ENCODE measurements around the gene LPIN3. TPM values are rescaled to one million over a fixed set of nuclear protein-coding genes. Genes with fewer than 3 reads are reported as not detected.

The LPIN3 gene
- total and polyA plus RNA-seq, 4 donors: 2.7 to 6.0 (median 4.2) TPM

DNA sequence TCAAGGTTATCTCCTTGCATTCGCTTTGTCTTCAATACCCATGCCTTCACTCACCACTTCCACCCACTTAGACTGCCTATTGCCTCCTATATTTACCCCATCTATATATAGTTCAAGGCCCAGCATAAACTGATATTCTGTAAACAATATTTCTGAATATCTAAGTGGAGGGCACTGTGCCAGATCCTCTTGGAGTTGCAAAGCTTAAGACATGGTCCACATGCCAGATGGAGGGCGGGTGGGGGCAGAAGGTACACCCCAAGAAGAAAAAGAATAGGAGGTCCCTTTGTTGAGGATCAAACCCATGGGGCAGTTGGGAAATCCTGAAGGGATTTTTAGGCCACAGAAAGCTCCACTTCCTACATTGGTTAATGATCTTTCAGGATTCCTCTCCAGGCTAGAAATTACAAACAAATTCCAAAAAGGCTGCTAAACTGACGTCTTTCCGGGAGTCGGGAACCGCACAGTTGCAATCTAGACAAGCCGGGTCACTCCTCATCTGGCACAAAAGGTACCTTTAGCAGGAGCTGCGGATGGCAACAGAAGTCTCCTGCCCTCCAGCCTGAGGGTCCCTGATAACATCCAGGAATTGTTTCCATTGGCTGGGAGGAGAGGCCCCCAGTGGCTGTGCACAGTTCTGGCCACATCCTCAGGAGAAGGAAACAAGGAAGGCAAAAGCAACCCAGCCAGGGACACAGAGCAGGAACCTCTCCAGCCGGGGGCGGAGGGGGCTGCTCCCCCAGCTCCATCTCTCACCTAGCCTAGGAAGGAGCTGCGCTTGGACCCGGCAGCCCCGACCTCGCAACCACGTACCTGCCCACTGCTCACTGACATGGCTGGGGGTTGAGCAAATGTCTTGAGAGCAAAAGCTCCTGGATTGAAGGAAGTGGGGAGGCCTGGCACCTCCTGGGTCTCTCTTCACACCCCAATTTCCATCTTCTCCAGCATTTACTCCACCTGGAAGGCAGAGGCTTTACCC, 5.9 kb upstream of the LPIN3 start:
- no peak for DNase-seq (ENCODE audit: low read depth in 4 of 6, low spot score in 6 of 6)
- no peak overlapping the region for H3K27ac ChIP-seq (ENCODE audit: low read depth, low read length)
- WGBS (ENCODE audit: insufficient coverage): 92% methylated on average over 13 of the region's 15 CpGs
- no peak overlapping the region for H3K4me3 ChIP-seq (ENCODE audit: low read depth, low read length)
- H3K36me3 ChIP-seq (ENCODE audit: control insufficient read depth, insufficient read depth, low read length): no peaks in the 10 kb centered on the region
- no peaks in the 10 kb centered on the region for H3K9me3 ChIP-seq (ENCODE audit: control insufficient read depth, insufficient read depth, low read length)
- no peaks in the 10 kb centered on the region for H3K27me3 ChIP-seq (ENCODE audit: control insufficient read depth, insufficient read depth, low read length)
- H3K4me1 ChIP-seq (ENCODE audit: control insufficient read depth, insufficient read depth, low read length): peaks cover 7% of the 10 kb centered on the region

- H3K4me1 ChIP-seq (ENCODE audit: control insufficient read depth, insufficient read depth, low read length): peaks cover 16% of the 10 kb centered on the region
- no CpG with 5 or more reads among the region's 1 CpG for WGBS (ENCODE audit: insufficient coverage)
- no peak overlapping the region for H3K4me3 ChIP-seq (ENCODE audit: low read depth, low read length)
- H3K27ac ChIP-seq (ENCODE audit: low read depth, low read length): no peak overlapping the region
- H3K36me3 ChIP-seq (ENCODE audit: control insufficient read depth, insufficient read depth, low read length): no peaks in the 10 kb centered on the region
- H3K9me3 ChIP-seq (ENCODE audit: control insufficient read depth, insufficient read depth, low read length): no peaks in the 10 kb centered on the region
- DNase-seq (ENCODE audit: low read depth in 4 of 6, low spot score in 6 of 6): no peak
- no peaks in the 10 kb centered on the region for H3K27me3 ChIP-seq (ENCODE audit: control insufficient read depth, insufficient read depth, low read length)
These were observed 5.0 kb upstream of the LPIN3 start for GRCh38 chr20:41335591-41335990.

DNA sequence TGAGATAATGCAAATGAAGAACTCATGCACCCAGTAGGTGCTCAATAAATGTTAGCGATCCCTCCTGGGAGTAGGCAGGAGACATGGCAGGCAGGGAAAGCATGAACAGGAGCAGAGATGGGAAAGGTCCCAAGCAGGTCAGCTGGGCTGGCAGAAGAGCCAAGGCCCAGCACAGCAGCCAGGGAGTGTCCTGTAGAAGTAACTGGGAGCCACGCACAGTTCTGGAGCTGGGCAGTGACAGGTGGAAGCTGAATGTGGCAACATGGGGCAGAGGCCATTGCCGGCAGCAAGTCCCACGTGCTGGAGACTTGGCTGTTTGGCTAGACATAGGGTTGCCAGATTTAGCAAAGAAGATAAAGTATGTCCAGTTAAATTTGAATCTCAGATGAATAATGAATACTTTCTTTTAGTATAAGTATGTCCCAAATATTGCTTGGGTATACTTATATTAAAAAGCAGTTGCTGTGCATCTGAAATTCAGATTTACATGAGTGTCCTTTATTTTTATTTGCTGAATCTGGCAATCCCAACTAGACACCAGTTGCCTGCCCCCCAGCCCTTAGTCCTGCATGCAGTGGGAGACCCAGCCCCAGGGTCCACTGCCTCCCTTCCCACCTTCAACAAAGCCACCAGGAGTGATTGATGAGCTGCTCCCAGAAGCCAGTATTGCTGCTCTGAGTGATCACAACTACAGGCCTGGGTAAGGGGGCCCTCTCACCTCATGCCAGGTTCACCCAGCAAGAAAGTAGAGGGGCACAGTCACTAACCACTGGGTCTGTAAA, 3.7 kb upstream of the LPIN3 start:
- Histone ChIP-seq H3K27me3 (ENCODE audit: control insufficient read depth, insufficient read depth, low read length) (no peaks in the 10 kb centered on the region), H3K4me1 (ENCODE audit: control insufficient read depth, insufficient read depth, low read length) (peaks cover 24% of the 10 kb centered on the region), H3K36me3 (ENCODE audit: control insufficient read depth, insufficient read depth, low read length) (no peaks in the 10 kb centered on the region), H3K9me3 (ENCODE audit: control insufficient read depth, insufficient read depth, low read length) (no peaks in the 10 kb centered on the region), H3K4me3 (ENCODE audit: low read depth, low read length) (no peak overlapping the region), H3K27ac (ENCODE audit: low read depth, low read length) (no peak overlapping the region)
- DNase-seq (ENCODE audit: low read depth in 4 of 6, low spot score in 6 of 6): no peak
- 96% methylated on average over 4 of the region's 4 CpGs for WGBS (ENCODE audit: insufficient coverage)

DNA sequence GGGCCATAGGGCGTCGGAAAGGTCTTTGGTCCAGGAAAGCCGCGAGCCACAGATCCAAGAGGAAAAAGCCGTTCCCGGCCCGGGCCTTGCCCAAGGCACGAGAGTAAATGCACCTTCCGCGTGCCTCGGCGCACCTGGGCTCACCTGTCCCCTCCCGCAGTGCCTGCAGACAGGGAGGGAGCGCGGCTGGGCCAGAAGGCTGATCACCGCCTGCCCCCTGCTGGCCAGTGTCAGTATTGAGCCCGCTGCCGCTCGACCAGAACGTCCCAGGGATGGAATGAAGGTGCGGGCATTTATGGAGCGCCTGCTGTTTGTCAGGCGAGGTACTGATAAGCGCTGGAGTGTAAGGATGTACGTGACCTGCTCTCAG, 679 bp upstream of the LPIN3 start:
- Histone ChIP-seq H3K27ac (ENCODE audit: low read depth, low read length) (no peak overlapping the region), H3K9me3 (ENCODE audit: control insufficient read depth, insufficient read depth, low read length) (no peaks in the 10 kb centered on the region), H3K36me3 (ENCODE audit: control insufficient read depth, insufficient read depth, low read length) (no peaks in the 10 kb centered on the region), H3K4me1 (ENCODE audit: control insufficient read depth, insufficient read depth, low read length) (peaks cover 24% of the 10 kb centered on the region), H3K4me3 (ENCODE audit: low read depth, low read length) (peak overlapping the region; percentile 26), H3K27me3 (ENCODE audit: control insufficient read depth, insufficient read depth, low read length) (no peaks in the 10 kb centered on the region)
- WGBS (ENCODE audit: insufficient coverage): 5% methylated on average over 23 of the region's 25 CpGs
- peak in 4 of 6 donors; percentile 36 to 87 (median 66) for DNase-seq (ENCODE audit: low read depth in 4 of 6, low spot score in 6 of 6)

DNA sequence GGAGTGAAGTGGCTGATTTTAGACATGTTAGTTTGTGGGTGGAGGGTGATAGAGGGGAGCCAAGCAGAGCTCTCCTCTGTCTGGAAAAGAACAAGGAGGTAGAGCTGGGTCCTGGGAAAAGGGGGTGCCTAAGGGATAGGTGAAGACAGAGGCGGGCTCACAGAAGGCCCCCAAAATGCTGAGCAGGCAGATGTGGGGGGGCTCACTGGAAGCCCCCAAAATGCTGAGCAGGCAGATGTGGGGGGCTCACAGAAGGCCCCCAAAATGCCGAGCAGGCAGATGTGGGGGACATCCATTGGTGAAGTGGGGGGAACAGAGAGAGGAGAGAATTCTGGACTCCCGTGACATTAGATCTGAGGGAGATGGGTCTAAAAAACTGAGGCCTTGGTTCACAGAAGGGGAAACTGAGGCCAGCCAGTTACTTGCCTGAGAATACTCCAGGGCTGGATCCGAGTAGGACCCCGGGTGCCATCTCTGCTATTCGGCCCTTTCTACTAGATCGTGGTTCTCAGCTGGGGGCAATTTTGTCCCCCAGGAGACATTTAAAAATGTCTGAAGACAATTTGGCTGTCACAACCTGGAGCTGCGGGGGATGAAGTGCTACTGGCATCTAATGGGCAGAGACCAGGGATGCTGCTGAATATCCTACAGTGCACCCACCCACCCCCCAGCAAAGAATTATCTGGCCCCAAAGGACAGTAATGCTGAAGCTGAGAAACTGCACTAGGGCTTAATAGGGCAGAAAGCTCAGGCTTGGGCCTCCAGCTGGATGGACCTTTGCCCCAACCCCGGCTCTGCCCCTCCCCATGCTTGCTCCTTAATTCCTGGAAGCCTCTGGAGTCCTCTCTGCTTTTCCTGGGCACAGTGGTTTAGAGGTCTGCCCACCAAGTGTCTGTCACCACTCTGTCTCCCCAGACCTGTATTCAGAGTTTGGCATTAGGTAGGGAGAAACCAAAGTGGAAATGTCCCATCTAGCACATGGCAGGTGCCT, 2.1 kb downstream of the LPIN3 start:
- Histone ChIP-seq H3K27me3 (ENCODE audit: control insufficient read depth, insufficient read depth, low read length) (no peaks in the 10 kb centered on the region), H3K27ac (ENCODE audit: low read depth, low read length) (no peak overlapping the region), H3K36me3 (ENCODE audit: control insufficient read depth, insufficient read depth, low read length) (no peaks in the 10 kb centered on the region), H3K4me1 (ENCODE audit: control insufficient read depth, insufficient read depth, low read length) (peaks cover 23% of the 10 kb centered on the region), H3K9me3 (ENCODE audit: control insufficient read depth, insufficient read depth, low read length) (no peaks in the 10 kb centered on the region), H3K4me3 (ENCODE audit: low read depth, low read length) (no peak overlapping the region)
- WGBS (ENCODE audit: insufficient coverage): 85% methylated on average over 9 of the region's 9 CpGs
- DNase-seq (ENCODE audit: low read depth in 4 of 6, low spot score in 6 of 6): no peak

DNA sequence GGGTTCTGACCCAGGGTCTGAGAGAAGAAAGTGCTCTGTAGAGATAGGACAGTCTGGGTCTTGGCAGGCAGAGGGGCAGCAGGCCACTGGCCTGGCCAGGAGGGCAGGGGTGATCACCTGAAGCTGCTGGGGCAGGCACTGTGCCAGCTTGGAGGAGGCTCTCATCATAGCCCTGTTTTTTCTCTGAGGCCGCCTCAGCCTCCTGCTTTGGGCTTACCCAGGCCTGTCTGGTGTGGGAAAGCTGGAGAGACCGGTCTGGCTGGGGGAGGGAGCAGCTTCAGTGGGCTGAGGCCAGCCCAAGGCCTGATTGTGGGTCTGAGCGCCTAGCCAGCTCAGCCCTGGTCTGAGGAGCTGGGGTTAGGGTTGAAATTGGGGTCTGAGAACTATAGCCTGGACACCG, 3.9 kb downstream of the LPIN3 start:
- H3K4me1 ChIP-seq (ENCODE audit: control insufficient read depth, insufficient read depth, low read length): peaks cover 22% of the 10 kb centered on the region
- H3K36me3 ChIP-seq (ENCODE audit: control insufficient read depth, insufficient read depth, low read length): no peaks in the 10 kb centered on the region
- no peak overlapping the region for H3K27ac ChIP-seq (ENCODE audit: low read depth, low read length)
- no peaks in the 10 kb centered on the region for H3K27me3 ChIP-seq (ENCODE audit: control insufficient read depth, insufficient read depth, low read length)
- no peaks in the 10 kb centered on the region for H3K9me3 ChIP-seq (ENCODE audit: control insufficient read depth, insufficient read depth, low read length)
- no peak for DNase-seq (ENCODE audit: low read depth in 4 of 6, low spot score in 6 of 6)
- no peak overlapping the region for H3K4me3 ChIP-seq (ENCODE audit: low read depth, low read length)
- 94% methylated on average over 4 of the region's 4 CpGs for WGBS (ENCODE audit: insufficient coverage)

DNA sequence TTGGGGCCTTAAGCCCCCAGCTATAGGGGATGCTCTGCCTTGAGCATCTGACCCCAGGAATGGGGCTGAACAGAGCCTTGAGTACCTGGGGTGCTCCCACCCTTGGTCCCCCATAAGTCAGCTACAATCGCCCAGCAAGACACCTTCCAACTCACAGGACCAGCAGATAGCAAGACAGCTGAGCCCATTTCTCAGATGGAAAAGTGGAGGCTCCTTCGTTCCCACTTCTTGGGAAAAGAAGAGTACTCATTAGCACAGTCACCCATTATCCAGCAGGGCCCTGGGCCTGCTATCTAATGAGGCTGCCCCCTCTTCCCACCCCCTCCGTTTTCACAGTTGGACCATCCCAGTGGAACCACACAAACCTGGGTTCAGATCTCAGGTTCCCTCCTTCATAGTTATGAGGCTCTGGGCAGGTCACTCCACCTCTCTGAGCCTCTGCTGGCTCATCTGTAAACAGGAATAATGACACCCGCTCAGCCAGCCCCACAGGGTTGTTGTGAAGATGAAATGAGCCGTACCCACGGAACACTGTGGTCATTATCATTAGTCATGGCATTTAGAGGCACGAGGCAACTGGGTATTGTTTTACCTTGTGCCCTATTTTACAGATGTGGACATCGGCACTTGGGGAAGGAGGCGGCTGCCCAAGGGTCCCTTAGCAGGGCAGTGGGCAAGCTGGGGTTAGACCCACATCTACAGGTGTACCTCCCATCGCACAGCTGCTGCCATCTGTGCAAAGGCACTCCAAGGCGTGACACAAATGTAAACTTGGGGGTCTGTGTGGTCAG, 4.5 kb downstream of the LPIN3 start:
- Histone ChIP-seq H3K4me1 (ENCODE audit: control insufficient read depth, insufficient read depth, low read length) (peaks cover 15% of the 10 kb centered on the region), H3K9me3 (ENCODE audit: control insufficient read depth, insufficient read depth, low read length) (no peaks in the 10 kb centered on the region), H3K36me3 (ENCODE audit: control insufficient read depth, insufficient read depth, low read length) (peaks cover 4% of the 10 kb centered on the region), H3K4me3 (ENCODE audit: low read depth, low read length) (no peak overlapping the region), H3K27ac (ENCODE audit: low read depth, low read length) (no peak overlapping the region), H3K27me3 (ENCODE audit: control insufficient read depth, insufficient read depth, low read length) (no peaks in the 10 kb centered on the region)
- DNase-seq (ENCODE audit: low read depth in 4 of 6, low spot score in 6 of 6): peak in 1 of 6 donors; percentile 54
- 71% methylated on average over 10 of the region's 11 CpGs for WGBS (ENCODE audit: insufficient coverage)

DNA sequence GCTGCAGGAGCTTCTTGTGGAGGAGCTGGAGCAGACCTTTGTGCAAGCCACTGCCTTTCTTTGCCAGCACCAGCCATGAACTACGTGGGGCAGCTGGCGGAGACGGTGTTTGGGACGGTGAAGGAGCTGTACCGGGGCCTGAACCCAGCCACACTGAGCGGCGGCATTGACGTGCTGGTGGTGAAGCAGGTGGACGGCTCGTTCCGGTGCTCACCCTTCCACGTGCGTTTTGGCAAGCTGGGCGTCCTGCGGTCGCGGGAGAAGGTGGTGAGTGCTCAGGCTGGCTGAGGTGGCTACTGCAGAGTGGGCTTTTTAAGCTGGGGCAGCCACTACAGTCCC, 5.1 kb downstream of the LPIN3 start:
- WGBS (ENCODE audit: insufficient coverage): 87% methylated on average over 17 of the region's 17 CpGs
- no peak for DNase-seq (ENCODE audit: low read depth in 4 of 6, low spot score in 6 of 6)
- H3K4me3 ChIP-seq (ENCODE audit: low read depth, low read length): no peak overlapping the region

More for the DNA sequence above, 5.1 kb downstream of the LPIN3 start:
- H3K27ac ChIP-seq (ENCODE audit: low read depth, low read length): no peak overlapping the region
- no peaks in the 10 kb centered on the region for H3K27me3 ChIP-seq (ENCODE audit: control insufficient read depth, insufficient read depth, low read length)
- H3K36me3 ChIP-seq (ENCODE audit: control insufficient read depth, insufficient read depth, low read length): peaks cover 4% of the 10 kb centered on the region
- peaks cover 10% of the 10 kb centered on the region for H3K4me1 ChIP-seq (ENCODE audit: control insufficient read depth, insufficient read depth, low read length)
- no peaks in the 10 kb centered on the region for H3K9me3 ChIP-seq (ENCODE audit: control insufficient read depth, insufficient read depth, low read length)
